HepG2 (cell line): Measurements from ENCODE around the gene RPS6KA5. TPM values are rescaled to one million over a fixed set of nuclear protein-coding genes. Genes with fewer than 3 reads are reported as not detected.

ENCODE experiments used
- ATAC-seq: fragments of 200-7000 bp; cut with Tn5 transposase; 3 replicates; pipeline ENCODE4 v1.9.1; 2020; ENCODE audit warnings: mild to moderate bottlenecking, moderate library complexity
- BruUV-seq: library from RNA; stranded (reverse); fragments of 400-500 nt; replicated peaks from 2 replicates; lab custom pipeline; 2021; lab: Mats Ljungman, UMichigan
- CTCF ChIA-PET: fragments of 300-600 bp; formaldehyde crosslinking; extraction: SDS; loops from one replicate; lab custom pipeline; 2021; ENCODE audit warnings: low total read pairs, inconsistent platforms, low intra/inter-chr PET ratio; lab: Yijun Ruan, JAX
- POLR2A ChIA-PET: fragments of 350-600 bp; sonication (Branson Sonifier 250); formaldehyde crosslinking; loops from one replicate; lab custom pipeline; 2020; ENCODE audit warnings: antibody characterized with exemption, inconsistent platforms; lab: Yijun Ruan, JAX
- DNase-seq: peaks from one replicate; pipeline ENCODE4 v3.0.0-alpha.2; 2015; ENCODE audit warnings: low spot score
- FAIRE-seq: peaks from 3 replicates; lab custom pipeline; 2011; peaks lifted over from hg19 to GRCh38; lab: Jason Lieb, UNC
- H2AFZ ChIP-seq: one replicate; pipeline ENCODE4 v1.6.1; 2011; ENCODE audit warnings: low read length, inconsistent platforms
- H3K27ac ChIP-seq: fragments of 300-600 bp; 3 replicates; pipeline ENCODE4 v1.8.0; 2011; ENCODE audit warnings: mixed run types, mild to moderate bottlenecking, mixed read lengths, low read length, inconsistent platforms; ENCODE audit not compliant: insufficient read depth; ENCODE audit errors: extremely low read length
- H3K27me3 ChIP-seq, 2 experiments: fragments of 200-600 bp in 1 of 2; 2 replicates in 1 of 2; 3 replicates in 1 of 2; pipeline versions ENCODE4 v1.6.0 to v1.8.0; 2011; ENCODE audit warnings: low read length in 2 of 2, mild to moderate bottlenecking in 2 of 2, moderate library complexity in 2 of 2, inconsistent platforms in 1 of 2; ENCODE audit not compliant: insufficient read depth in 2 of 2, control insufficient read depth in 1 of 2
- H3K36me3 ChIP-seq, 2 experiments: fragments of 200-600 bp in 1 of 2; replicated peaks in 1 of 2; 2 replicates in 1 of 2; 3 replicates in 1 of 2; pipeline versions ENCODE4 v1.5.1 to v1.8.0; 2011; ENCODE audit warnings: low read length in 2 of 2, inconsistent platforms in 1 of 2; ENCODE audit not compliant: insufficient read depth in 2 of 2, control insufficient read depth in 1 of 2
- H3K4me1 ChIP-seq: 2 replicates; pipeline ENCODE4 v1.5.1; 2012; ENCODE audit warnings: low read length, inconsistent platforms; ENCODE audit not compliant: insufficient read depth
- H3K4me2 ChIP-seq: 2 replicates; pipeline ENCODE4 v1.6.0; 2011; ENCODE audit warnings: low read depth, low read length, inconsistent platforms
- H3K4me3 ChIP-seq, 3 experiments: fragments of 200-600 bp in 1 of 3; sonication (generic), shearing (Covaris generic) in 1 of 3; replicated peaks in 1 of 3; 2 replicates each; pipeline ENCODE4 v1.5.1; 2011 to 2016; ENCODE audit warnings: low read length in 3 of 3, inconsistent platforms in 2 of 3, low read depth in 2 of 3, mild to moderate bottlenecking in 2 of 3, control low read depth in 1 of 3, mixed read lengths in 1 of 3; ENCODE audit not compliant: insufficient read depth in 1 of 3
- H3K79me2 ChIP-seq: one replicate; pipeline ENCODE4 v1.6.1; 2011; ENCODE audit warnings: low read length, inconsistent platforms; ENCODE audit not compliant: insufficient read depth
- H3K9ac ChIP-seq: 2 replicates; pipeline ENCODE4 v1.6.0; 2011; ENCODE audit warnings: mild to moderate bottlenecking, low read depth, low read length, inconsistent platforms; ENCODE audit not compliant: insufficient read depth
- H3K9me3 ChIP-seq: 2 replicates; pipeline ENCODE4 v1.5.1; 2012; ENCODE audit warnings: mild to moderate bottlenecking, low read length
- H4K20me1 ChIP-seq: 2 replicates; pipeline ENCODE4 v1.6.0; 2011; ENCODE audit warnings: inconsistent platforms, mild to moderate bottlenecking, low read length, moderate library complexity; ENCODE audit not compliant: insufficient read depth
- NFRKB ChIP-seq: fragments of 450-650 bp; IDR thresholded peaks from 2 replicates; pipeline ENCODE4 v1.6.1; 2017
- PHF21A ChIP-seq: sonication (generic); formaldehyde crosslinking; IDR thresholded peaks from 2 replicates; pipeline ENCODE4 v1.5.0; 2020; ENCODE audit warnings: mild to moderate bottlenecking, missing genetic modification reagents
- RAD51 ChIP-seq: fragments of 450-650 bp; IDR thresholded peaks from 2 replicates; pipeline ENCODE4 v1.6.1; 2016; ENCODE audit warnings: borderline replicate concordance
- RELA ChIP-seq: sonication (generic); formaldehyde crosslinking; IDR thresholded peaks from 2 replicates; pipeline ENCODE4 v1.4.0; 2020; ENCODE audit warnings: missing genetic modification reagents
- SAFB2 ChIP-seq: sonication (generic); formaldehyde crosslinking; IDR thresholded peaks from 2 replicates; pipeline ENCODE4 v1.5.1; 2020; ENCODE audit warnings: missing genetic modification reagents, low read depth, mild to moderate bottlenecking, borderline replicate concordance
- SNAI1 ChIP-seq: sonication (generic); formaldehyde crosslinking; IDR thresholded peaks from 2 replicates; pipeline ENCODE4 v1.5.0; 2020; ENCODE audit warnings: mild to moderate bottlenecking, missing genetic modification reagents, borderline replicate concordance
- TRIM24 ChIP-seq: sonication (generic); formaldehyde crosslinking; IDR thresholded peaks from 2 replicates; pipeline ENCODE4 v1.8.0; 2022; ENCODE audit warnings: mild to moderate bottlenecking, missing genetic modification reagents
- ZNF281 ChIP-seq: sonication (generic); formaldehyde crosslinking; IDR thresholded peaks from 2 replicates; pipeline ENCODE4 v1.4.0; 2020; ENCODE audit warnings: missing genetic modification reagents, borderline replicate concordance
- ZNF737 ChIP-seq: sonication (generic); formaldehyde crosslinking; IDR thresholded peaks from 2 replicates; pipeline ENCODE4 v1.5.0; 2020; ENCODE audit warnings: missing genetic modification reagents, mild to moderate bottlenecking, borderline replicate concordance
- ZNF776 ChIP-seq: sonication (generic); formaldehyde crosslinking; IDR thresholded peaks from 2 replicates; pipeline ENCODE4 v1.4.0; 2020; ENCODE audit warnings: mild to moderate bottlenecking, missing genetic modification reagents
- WGBS: methylation state at CpG from one replicate; pipeline ENCODE4 v1.1.6; 2017; ENCODE audit warnings: low lambda C conversion rate; 5-methylcytosine and 5-hydroxymethylcytosine counted together
- in situ Hi-C: cut with HindIII; loops from 2 replicates; pipeline ENCODE4 v1.10.0; 2017; ENCODE audit warnings: low pct_unique_long_range_greater_than_20kb; ENCODE audit not compliant: extremely low pct_ligation_motif_present
- intact Hi-C: fragments of 100-400 bp; cut with micrococcal nuclease; formaldehyde crosslinking; loops from one replicate; pipeline ENCODE4 v1.10.0; 2022; ENCODE audit not compliant: unreplicated experiment
- polyA plus RNA-seq, 8 experiments: library from polyadenylated mRNA; depleted of rRNA in 3 of 8; stranded (reverse) in 7 of 8; unstranded in 1 of 8; fragments of >200 nt; fragmentation: Illumina TruSeq in 4 of 8; extraction: Trizol in 4 of 8; gene quantifications; 2 replicates each; pipeline versions ENCODE4 v1.2.1 to v1.2.3, GENCODE V29; 2011 to 2016; ENCODE audit warnings: low read depth in 4 of 8, missing spikeins in 1 of 8, mixed read lengths in 1 of 8; ENCODE audit not compliant: insufficient read depth in 1 of 8
- total RNA-seq, 5 experiments: library from RNA; depleted of rRNA; stranded (reverse); fragments of >200 nt; fragmentation: Illumina TruSeq; extraction: Trizol; gene quantifications; 2 replicates each; pipeline ENCODE4 v1.2.3, GENCODE V29; 2016; ENCODE audit warnings: low read depth in 1 of 5
- TF ChIP-seq, protein P1 (sequence below): IDR thresholded peaks from 2 replicates; pipeline ENCODE4 v1.6.1; 2016; ENCODE audit warnings: missing biosample characterization, missing genetic modification reagents, low read depth

The RPS6KA5 gene
- total and polyA plus RNA-seq, 2 of the 13 experiments (the other 11 are each of a cell fraction or from before 2014, with no cell fraction given) = 0.50 to 0.58 TPM

- TF ChIP-seq SNAI1 (CRISPR knock-in tag) = no peak
Measured at GRCh38 chr14:90970167-90970600, 90.3 kb downstream of the RPS6KA5 start (continued).

GRCh38 chr14:90969531-90970166 is 90.8 kb downstream of the RPS6KA5 start:
- H2AFZ ChIP-seq = no peak overlapping the region
- H3K4me2 ChIP-seq = no peak overlapping the region
- DNase-seq (no peak), FAIRE-seq (no peak), ATAC-seq (no peak)
- peaks cover 5% of the 10 kb centered on the region; the same call in 1 of the 2 replicates for H3K4me1 ChIP-seq
- no peaks in the 10 kb centered on the region for H3K27me3 ChIP-seq
- H3K9me3 ChIP-seq = peaks cover 7% of the 10 kb centered on the region; the same call in 1 of the 2 replicates
- H4K20me1 ChIP-seq = no peaks in the 10 kb centered on the region
- intact Hi-C loops (no loop called here), in situ Hi-C loops (no loop called here)
- POLR2A ChIA-PET = no interaction called here
- 51% methylated on average over 3 of the region's 3 CpGs for WGBS
- H3K9ac ChIP-seq = no peak overlapping the region
- CTCF ChIA-PET = no interaction called here
- H3K4me3 ChIP-seq = no peak overlapping the region
- TF ChIP-seq ZNF281 (CRISPR knock-in tag) = no peak
- no peak for TF ChIP-seq TRIM24
- no peak for TF ChIP-seq SAFB2 (CRISPR knock-in tag)
- no peak for TF ChIP-seq ZNF737 (CRISPR knock-in tag)
- TF ChIP-seq NFRKB = no peak
- TF ChIP-seq, protein P1, sequence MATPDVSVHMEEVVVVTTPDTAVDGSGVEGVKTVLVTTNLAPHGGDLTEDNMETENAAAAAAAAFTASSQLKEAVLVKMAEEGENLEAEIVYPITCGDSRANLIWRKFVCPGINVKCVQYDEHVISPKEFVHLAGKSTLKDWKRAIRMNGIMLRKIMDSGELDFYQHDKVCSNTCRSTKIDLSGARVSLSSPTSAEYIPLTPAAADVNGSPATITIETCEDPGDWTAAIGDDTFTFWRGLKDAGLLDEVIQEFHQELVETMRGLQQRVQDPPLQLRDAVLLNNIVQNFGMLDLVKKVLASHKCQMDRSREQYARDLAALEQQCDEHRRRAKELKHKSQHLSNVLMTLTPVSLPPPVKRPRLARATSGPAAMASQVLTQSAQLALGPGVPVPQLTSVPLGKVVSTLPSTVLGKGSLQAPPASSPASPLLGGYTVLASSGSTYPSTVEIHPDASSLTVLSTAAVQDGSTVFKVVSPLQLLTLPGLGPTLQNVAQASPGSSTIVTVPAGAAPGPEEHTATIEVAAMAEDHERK (CRISPR knock-in tag) = no peak
- no peak for TF ChIP-seq ZNF776
- TF ChIP-seq PHF21A (CRISPR knock-in tag) = no peak
- no peak for TF ChIP-seq RAD51
- no peak for TF ChIP-seq RELA
- no peak overlapping the region for H3K27ac ChIP-seq
- BruUV-seq = no TSS peak
- no peaks in the 10 kb centered on the region for H3K36me3 ChIP-seq
- no peaks in the 10 kb centered on the region for H3K79me2 ChIP-seq
